ENCODE data around the gene RPL34.

- TF ChIP-seq CTCF (IDR thresholded peaks at IDR 0.05) (no peak), POLR2A (IDR thresholded peaks at IDR 0.05) (no peak)
Observed at GRCh38 chr4:108624263-108625056, 4.1 kb downstream of the RPL34 start.

All from esophagus squamous epithelium (tissue), 4 donors.